Upper lobe of left lung (tissue), 4 donors: ENCODE results near the gene KLK3.

ENCODE experiments used
- POLR2AphosphoS5 ChIP-seq, 2 donors: sonication (generic); formaldehyde crosslinking; IDR thresholded peaks; one replicate each; pipeline ENCODE4 v1.5.1; 2017; ENCODE audit warnings: antibody characterized with exemption in 2 of 2
- TF ChIP-seq, protein P1 (sequence below), 6 experiments: fragments of 450-650 bp in 4 of 6; fragments of 200-600 bp in 2 of 6; sonication (generic) in 2 of 6; IDR thresholded peaks; one replicate each; pipeline ENCODE4 v1.5.1; 2016 to 2019; ENCODE audit warnings: antibody characterized with exemption in 6 of 6

DNA sequence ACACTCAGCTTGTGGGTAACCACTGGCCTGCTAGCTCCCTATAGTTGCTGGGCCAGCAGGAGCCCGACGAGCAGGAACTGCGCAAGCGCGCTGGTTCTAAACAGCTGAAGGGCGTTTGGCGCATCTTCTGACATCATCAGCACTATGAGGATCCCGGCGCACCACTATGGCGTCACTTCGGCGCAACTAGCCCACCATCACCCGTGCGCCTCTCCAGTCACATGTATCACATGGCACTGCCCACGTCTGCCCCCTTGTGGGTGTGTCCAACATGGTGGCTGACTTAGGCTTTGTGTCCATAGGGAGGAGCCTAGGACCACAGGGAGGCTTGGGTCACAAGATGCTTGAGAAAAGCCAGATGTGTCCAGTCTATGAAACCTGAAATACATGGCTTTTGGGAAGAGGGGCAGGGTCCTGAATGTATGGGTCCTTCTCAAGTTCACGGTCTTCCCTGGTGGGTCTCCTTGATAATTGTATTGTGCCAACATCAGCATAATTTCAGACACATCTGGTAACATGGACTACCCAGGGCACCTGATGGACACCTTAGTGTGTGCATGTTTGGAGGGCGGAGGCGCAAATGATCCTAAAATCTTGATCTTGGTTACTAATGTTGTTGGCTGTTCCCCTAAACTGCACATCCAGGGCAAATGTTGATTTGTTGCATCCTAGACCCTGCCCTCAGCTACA, 38.5 kb downstream of the KLK3 start:
- TF ChIP-seq, protein P1, sequence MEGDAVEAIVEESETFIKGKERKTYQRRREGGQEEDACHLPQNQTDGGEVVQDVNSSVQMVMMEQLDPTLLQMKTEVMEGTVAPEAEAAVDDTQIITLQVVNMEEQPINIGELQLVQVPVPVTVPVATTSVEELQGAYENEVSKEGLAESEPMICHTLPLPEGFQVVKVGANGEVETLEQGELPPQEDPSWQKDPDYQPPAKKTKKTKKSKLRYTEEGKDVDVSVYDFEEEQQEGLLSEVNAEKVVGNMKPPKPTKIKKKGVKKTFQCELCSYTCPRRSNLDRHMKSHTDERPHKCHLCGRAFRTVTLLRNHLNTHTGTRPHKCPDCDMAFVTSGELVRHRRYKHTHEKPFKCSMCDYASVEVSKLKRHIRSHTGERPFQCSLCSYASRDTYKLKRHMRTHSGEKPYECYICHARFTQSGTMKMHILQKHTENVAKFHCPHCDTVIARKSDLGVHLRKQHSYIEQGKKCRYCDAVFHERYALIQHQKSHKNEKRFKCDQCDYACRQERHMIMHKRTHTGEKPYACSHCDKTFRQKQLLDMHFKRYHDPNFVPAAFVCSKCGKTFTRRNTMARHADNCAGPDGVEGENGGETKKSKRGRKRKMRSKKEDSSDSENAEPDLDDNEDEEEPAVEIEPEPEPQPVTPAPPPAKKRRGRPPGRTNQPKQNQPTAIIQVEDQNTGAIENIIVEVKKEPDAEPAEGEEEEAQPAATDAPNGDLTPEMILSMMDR (IDR thresholded peaks at IDR 0.05), result no peak
- no peak for TF ChIP-seq POLR2AphosphoS5 (IDR thresholded peaks at IDR 0.05)
